Measurements from ENCODE around the gene DDX6. TPM values are rescaled to one million over a fixed set of nuclear protein-coding genes. Genes with fewer than 3 reads are reported as not detected.
"Not testable (repeated sequence)": the region's sequence is repeated elsewhere in the genome, so short reads cannot be mapped to it uniquely, and the experiment has no call there.

The DDX6 gene
- total RNA-seq, 3 donors from 2014 or later (not counting 1 experiment from before 2014, with no cell fraction given) = 350 to 369 (median 364) TPM

- no peak overlapping the region for H3K27ac Mint-ChIP-seq
- Histone ChIP-seq H3K4me3 (ENCODE audit: low read length) (no peak overlapping the region), H3K9me3 (ENCODE audit: control insufficient read depth, insufficient read depth, low read length) (no peaks in the 10 kb centered on the region), H3K4me1 (ENCODE audit: control insufficient read depth, insufficient read depth, low read length) (no peaks in the 10 kb centered on the region), H3K36me3 (ENCODE audit: control insufficient read depth, insufficient read depth, low read length) (no peaks in the 10 kb centered on the region), H3K27me3 (ENCODE audit: control insufficient read depth, insufficient read depth, low read length) (no peaks in the 10 kb centered on the region), H3K27ac (ENCODE audit: low read length) (no peak overlapping the region)
- TF ChIP-seq CTCF (IDR thresholded peaks at IDR 0.05) = no peak
- H3K36me3 Mint-ChIP-seq = no peaks in the 10 kb centered on the region
- no peak for DNase-seq
- no peak for ATAC-seq
- H3K4me3 Mint-ChIP-seq = no peak overlapping the region
- peaks cover 9 to 12% of the 10 kb centered on the region in 2 donors for H3K27me3 Mint-ChIP-seq (ENCODE audit: low read depth in 2 of 2)
- intact Hi-C loops (cut with micrococcal nuclease) = no loop called here
- H3K4me1 Mint-ChIP-seq = no peaks in the 10 kb centered on the region
- WGBS (ENCODE audit: insufficient coverage) = 89% methylated on average over 2 of the region's 2 CpGs
- H3K9me3 Mint-ChIP-seq = no peaks in the 10 kb centered on the region
These were observed 55.8 kb downstream of the DDX6 start for GRCh38 chr11:118735203-118735602.

GRCh38 chr11:118734031-118734430 lies 56.9 kb downstream of the DDX6 start:
- Mint-ChIP-seq H3K36me3 (no peaks in the 10 kb centered on the region), H3K27ac (no peak overlapping the region), H3K4me1 (no peaks in the 10 kb centered on the region), H3K27me3 (ENCODE audit: low read depth in 2 of 2) (peaks cover 13 to 17% of the 10 kb centered on the region in 2 donors), H3K9me3 (no peaks in the 10 kb centered on the region), H3K4me3 (no peak overlapping the region)
- no peaks in the 10 kb centered on the region for H3K36me3 ChIP-seq (ENCODE audit: control insufficient read depth, insufficient read depth, low read length)
- 68% methylated on average over 4 of the region's 4 CpGs for WGBS (ENCODE audit: insufficient coverage)
- H3K27ac ChIP-seq (ENCODE audit: low read length) = no peak overlapping the region
- ATAC-seq (no peak), DNase-seq (no peak)
- no peaks in the 10 kb centered on the region for H3K27me3 ChIP-seq (ENCODE audit: control insufficient read depth, insufficient read depth, low read length)
- H3K4me1 ChIP-seq (ENCODE audit: control insufficient read depth, insufficient read depth, low read length) = no peaks in the 10 kb centered on the region
- no peak overlapping the region for H3K4me3 ChIP-seq (ENCODE audit: low read length)
- intact Hi-C loops (cut with micrococcal nuclease) = no loop called here
- TF ChIP-seq CTCF (IDR thresholded peaks at IDR 0.05) = no peak
- H3K9me3 ChIP-seq (ENCODE audit: control insufficient read depth, insufficient read depth, low read length) = no peaks in the 10 kb centered on the region

GRCh38 chr11:118729753-118730152 lies 61.2 kb downstream of the DDX6 start:
- H3K27ac ChIP-seq (ENCODE audit: low read length); H3K9me3 ChIP-seq (ENCODE audit: control insufficient read depth, insufficient read depth, low read length); H3K4me3 ChIP-seq (ENCODE audit: low read length); H3K36me3 ChIP-seq (ENCODE audit: control insufficient read depth, insufficient read depth, low read length); H3K4me3 Mint-ChIP-seq; H3K9me3 Mint-ChIP-seq; H3K27me3 ChIP-seq (ENCODE audit: control insufficient read depth, insufficient read depth, low read length); DNase-seq; H3K4me1 Mint-ChIP-seq; H3K4me1 ChIP-seq (ENCODE audit: control insufficient read depth, insufficient read depth, low read length); H3K27ac Mint-ChIP-seq; H3K36me3 Mint-ChIP-seq; ATAC-seq: not testable (repeated sequence)
- intact Hi-C loops (cut with micrococcal nuclease) = loop anchor here (5.0 kb wide), 1 partner anchor 37 kb away; no protein-coding TSS in a partner anchor
- H3K27me3 Mint-ChIP-seq (ENCODE audit: low read depth in 2 of 2) = peaks cover 24 to 37% of the 10 kb centered on the region in 2 donors
- 89% methylated on average over 4 of the region's 6 CpGs for WGBS (ENCODE audit: insufficient coverage)

GRCh38 chr11:118728112-118728511 lies 62.9 kb downstream of the DDX6 start:
- H3K4me3 ChIP-seq (ENCODE audit: low read length); H3K36me3 ChIP-seq (ENCODE audit: control insufficient read depth, insufficient read depth, low read length); H3K36me3 Mint-ChIP-seq; H3K9me3 ChIP-seq (ENCODE audit: control insufficient read depth, insufficient read depth, low read length); H3K4me3 Mint-ChIP-seq; H3K4me1 ChIP-seq (ENCODE audit: control insufficient read depth, insufficient read depth, low read length); H3K9me3 Mint-ChIP-seq; H3K4me1 Mint-ChIP-seq; H3K27me3 ChIP-seq (ENCODE audit: control insufficient read depth, insufficient read depth, low read length); H3K27ac Mint-ChIP-seq; H3K27ac ChIP-seq (ENCODE audit: low read length); ATAC-seq; DNase-seq: not testable (repeated sequence)
- 90% methylated on average over 10 of the region's 10 CpGs for WGBS (ENCODE audit: insufficient coverage)
- intact Hi-C loops (cut with micrococcal nuclease) = loop anchor here (5.0 kb wide), 1 partner anchor 36 kb away; no protein-coding TSS in a partner anchor
- H3K27me3 Mint-ChIP-seq (ENCODE audit: low read depth in 2 of 2) = peaks cover 24 to 37% of the 10 kb centered on the region in 2 donors

GRCh38 chr11:118727721-118728066 lies 63.3 kb downstream of the DDX6 start:
- H3K4me1 Mint-ChIP-seq; H3K9me3 Mint-ChIP-seq; H3K27me3 ChIP-seq (ENCODE audit: control insufficient read depth, insufficient read depth, low read length); H3K4me3 Mint-ChIP-seq; H3K9me3 ChIP-seq (ENCODE audit: control insufficient read depth, insufficient read depth, low read length); DNase-seq; ATAC-seq; H3K27ac ChIP-seq (ENCODE audit: low read length); H3K27ac Mint-ChIP-seq; H3K4me1 ChIP-seq (ENCODE audit: control insufficient read depth, insufficient read depth, low read length); H3K4me3 ChIP-seq (ENCODE audit: low read length); H3K36me3 Mint-ChIP-seq; H3K36me3 ChIP-seq (ENCODE audit: control insufficient read depth, insufficient read depth, low read length): not testable (repeated sequence)
- peaks cover 24 to 37% of the 10 kb centered on the region in 2 donors for H3K27me3 Mint-ChIP-seq (ENCODE audit: low read depth in 2 of 2)
- no CpG with 5 or more reads among the region's 2 CpGs for WGBS (ENCODE audit: insufficient coverage)
- intact Hi-C loops (cut with micrococcal nuclease) = loop anchor here (5.0 kb wide), 1 partner anchor 35 kb away; no protein-coding TSS in a partner anchor

- H3K27ac ChIP-seq (ENCODE audit: low read length); H3K9me3 Mint-ChIP-seq; H3K4me3 ChIP-seq (ENCODE audit: low read length); H3K4me1 Mint-ChIP-seq; H3K4me3 Mint-ChIP-seq; H3K36me3 ChIP-seq (ENCODE audit: control insufficient read depth, insufficient read depth, low read length); H3K27ac Mint-ChIP-seq; ATAC-seq; DNase-seq; H3K36me3 Mint-ChIP-seq; H3K4me1 ChIP-seq (ENCODE audit: control insufficient read depth, insufficient read depth, low read length); H3K27me3 ChIP-seq (ENCODE audit: control insufficient read depth, insufficient read depth, low read length); H3K9me3 ChIP-seq (ENCODE audit: control insufficient read depth, insufficient read depth, low read length): not testable (repeated sequence)
- intact Hi-C loops (cut with micrococcal nuclease) = loop anchor here (5.0 kb wide), 1 partner anchor 35 kb away; no protein-coding TSS in a partner anchor
- 76% methylated on average over 6 of the region's 8 CpGs for WGBS (ENCODE audit: insufficient coverage)
- H3K27me3 Mint-ChIP-seq (ENCODE audit: low read depth in 2 of 2) = peaks cover 24 to 37% of the 10 kb centered on the region in 2 donors
These were observed 63.8 kb downstream of the DDX6 start for GRCh38 chr11:118727001-118727720.
